ENCODE measurements around the gene AMN. TPM values are rescaled to one million over a fixed set of nuclear protein-coding genes. Genes with fewer than 3 reads are reported as not detected.

Gene AMN
- total RNA-seq, 2 donors from 2014 or later: 1.9 to 3.2 TPM

- H3K27ac Mint-ChIP-seq: no peak overlapping the region
- peaks cover 76% of the 10 kb centered on the region for H3K36me3 Mint-ChIP-seq (ENCODE audit: low read depth)
These were observed 19.1 kb downstream of the AMN start for GRCh38 chr14:102941419-102942011.

GRCh38 chr14:102942069-102942468, 19.6 kb downstream of the AMN start:
- Mint-ChIP-seq H3K9me3 (no peaks in the 10 kb centered on the region), H3K36me3 (ENCODE audit: low read depth) (peaks cover 80% of the 10 kb centered on the region), H3K27ac (no peak overlapping the region), H3K4me3 (no peak overlapping the region), H3K27me3 (ENCODE audit: insufficient read depth) (no peaks in the 10 kb centered on the region), H3K4me1 (no peaks in the 10 kb centered on the region)
- TF ChIP-seq, protein P1, sequence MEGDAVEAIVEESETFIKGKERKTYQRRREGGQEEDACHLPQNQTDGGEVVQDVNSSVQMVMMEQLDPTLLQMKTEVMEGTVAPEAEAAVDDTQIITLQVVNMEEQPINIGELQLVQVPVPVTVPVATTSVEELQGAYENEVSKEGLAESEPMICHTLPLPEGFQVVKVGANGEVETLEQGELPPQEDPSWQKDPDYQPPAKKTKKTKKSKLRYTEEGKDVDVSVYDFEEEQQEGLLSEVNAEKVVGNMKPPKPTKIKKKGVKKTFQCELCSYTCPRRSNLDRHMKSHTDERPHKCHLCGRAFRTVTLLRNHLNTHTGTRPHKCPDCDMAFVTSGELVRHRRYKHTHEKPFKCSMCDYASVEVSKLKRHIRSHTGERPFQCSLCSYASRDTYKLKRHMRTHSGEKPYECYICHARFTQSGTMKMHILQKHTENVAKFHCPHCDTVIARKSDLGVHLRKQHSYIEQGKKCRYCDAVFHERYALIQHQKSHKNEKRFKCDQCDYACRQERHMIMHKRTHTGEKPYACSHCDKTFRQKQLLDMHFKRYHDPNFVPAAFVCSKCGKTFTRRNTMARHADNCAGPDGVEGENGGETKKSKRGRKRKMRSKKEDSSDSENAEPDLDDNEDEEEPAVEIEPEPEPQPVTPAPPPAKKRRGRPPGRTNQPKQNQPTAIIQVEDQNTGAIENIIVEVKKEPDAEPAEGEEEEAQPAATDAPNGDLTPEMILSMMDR (conservative IDR thresholded peaks at IDR 0.05): no peak
- Histone ChIP-seq H3K4me1 (ENCODE audit: control insufficient read depth, insufficient read depth, low read length) (no peaks in the 10 kb centered on the region), H3K4me3 (ENCODE audit: low read length) (no peak overlapping the region), H3K36me3 (ENCODE audit: control insufficient read depth, insufficient read depth, low read length) (peaks cover 64% of the 10 kb centered on the region), H3K27me3 (ENCODE audit: control insufficient read depth, insufficient read depth, low read length, poor library complexity, severe bottlenecking) (no peaks in the 10 kb centered on the region), H3K27ac (ENCODE audit: low read depth, low read length) (no peak overlapping the region), H3K9ac (ENCODE audit: extremely low read depth, low read length, poor library complexity, severe bottlenecking) (no peak overlapping the region), H3K9me3 (ENCODE audit: control insufficient read depth, low read length) (no peaks in the 10 kb centered on the region)
- DNase-seq: no peak
- 93 to 97% methylated on average over 6 to 13 of the region's 13 CpGs for WGBS, 2 experiments (ENCODE audit: insufficient coverage in 1 of 2, insufficient read length in 1 of 2)

More at GRCh38 chr14:102941419-102942011, 19.1 kb downstream of the AMN start:
- no peak overlapping the region for H3K9ac ChIP-seq (ENCODE audit: extremely low read depth, low read length, poor library complexity, severe bottlenecking)
- no peak overlapping the region for H3K4me3 ChIP-seq (ENCODE audit: low read length)
- H3K27me3 Mint-ChIP-seq (ENCODE audit: insufficient read depth): no peaks in the 10 kb centered on the region
- peaks cover 65% of the 10 kb centered on the region for H3K36me3 ChIP-seq (ENCODE audit: control insufficient read depth, insufficient read depth, low read length)
- DNase-seq: no peak
- H3K9me3 Mint-ChIP-seq: no peaks in the 10 kb centered on the region
- no peaks in the 10 kb centered on the region for H3K27me3 ChIP-seq (ENCODE audit: control insufficient read depth, insufficient read depth, low read length, poor library complexity, severe bottlenecking)
- no peaks in the 10 kb centered on the region for H3K4me1 Mint-ChIP-seq
- no peak overlapping the region for H3K4me3 Mint-ChIP-seq
- 94 to 97% methylated on average over 10 of the region's 10 CpGs for WGBS, 2 experiments (ENCODE audit: insufficient coverage in 1 of 2, insufficient read length in 1 of 2)
- H3K27ac ChIP-seq (ENCODE audit: low read depth, low read length): no peak overlapping the region
- TF ChIP-seq, protein P1 (conservative IDR thresholded peaks at IDR 0.05): no peak
- H3K4me1 ChIP-seq (ENCODE audit: control insufficient read depth, insufficient read depth, low read length): no peaks in the 10 kb centered on the region
- no peaks in the 10 kb centered on the region for H3K9me3 ChIP-seq (ENCODE audit: control insufficient read depth, low read length)

DNA sequence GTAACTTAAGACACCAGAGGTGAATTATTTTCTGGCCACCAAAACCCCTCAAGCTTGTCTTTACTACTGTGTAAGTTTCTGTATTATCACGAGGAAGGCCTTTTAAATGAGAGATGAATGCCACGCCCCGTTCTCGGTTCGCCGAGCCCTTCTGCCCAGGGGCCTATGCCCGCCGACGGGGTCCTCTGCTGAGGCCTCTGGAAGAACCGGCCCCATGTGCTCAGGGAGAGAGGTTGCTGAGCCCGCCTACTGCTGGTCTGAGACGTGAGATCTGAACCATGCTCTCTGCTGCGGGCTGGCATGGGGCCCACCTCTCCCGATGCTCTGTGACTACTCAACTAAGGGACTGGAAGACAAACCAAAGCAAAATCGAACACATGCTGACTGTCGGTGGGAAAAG, 21.0 kb downstream of the AMN start:
- Mint-ChIP-seq H3K27me3 (ENCODE audit: insufficient read depth) (no peaks in the 10 kb centered on the region), H3K4me3 (no peak overlapping the region), H3K4me1 (no peaks in the 10 kb centered on the region), H3K36me3 (ENCODE audit: low read depth) (peaks cover 78% of the 10 kb centered on the region), H3K9me3 (no peaks in the 10 kb centered on the region), H3K27ac (no peak overlapping the region)
- TF ChIP-seq, protein P1 (conservative IDR thresholded peaks at IDR 0.05): no peak
- no peak overlapping the region for H3K27ac ChIP-seq (ENCODE audit: low read depth, low read length)
- no peaks in the 10 kb centered on the region for H3K4me1 ChIP-seq (ENCODE audit: control insufficient read depth, insufficient read depth, low read length)
- DNase-seq: no peak
- H3K36me3 ChIP-seq (ENCODE audit: control insufficient read depth, insufficient read depth, low read length): peaks cover 57% of the 10 kb centered on the region
- H3K9ac ChIP-seq (ENCODE audit: extremely low read depth, low read length, poor library complexity, severe bottlenecking): no peak overlapping the region
- H3K9me3 ChIP-seq (ENCODE audit: control insufficient read depth, low read length): no peaks in the 10 kb centered on the region
- no peak overlapping the region for H3K4me3 ChIP-seq (ENCODE audit: low read length)
- no peaks in the 10 kb centered on the region for H3K27me3 ChIP-seq (ENCODE audit: control insufficient read depth, insufficient read depth, low read length, poor library complexity, severe bottlenecking)
- WGBS, 2 experiments (ENCODE audit: insufficient coverage in 1 of 2, insufficient read length in 1 of 2): 93 to 98% methylated on average over 8 to 16 of the region's 16 CpGs
